ENCODE data around the gene AVEN. TPM values are rescaled to one million over a fixed set of nuclear protein-coding genes. Genes with fewer than 3 reads are reported as not detected.

AVEN gene
- total and polyA plus RNA-seq, 2 of the 13 experiments (the other 11 are each of a cell fraction or from before 2014, with no cell fraction given) = 4.4 to 17.5 TPM

GRCh38 chr15:33857726-33858125, 181.3 kb downstream of the AVEN start:
- BruUV-seq (replicated peaks) = no TSS peak
- Histone ChIP-seq H2AFZ (ENCODE audit: low read length) (no peak overlapping the region), H3K79me2 (ENCODE audit: insufficient read depth, low read length) (no peaks in the 10 kb centered on the region), H3K27me3 (ENCODE audit: control insufficient read depth in 1 of 2, insufficient read depth in 2 of 2, low read length in 2 of 2) (no peaks in the 10 kb centered on the region), H3K9ac (ENCODE audit: insufficient read depth, low read depth, low read length) (no peak overlapping the region), H4K20me1 (ENCODE audit: insufficient read depth, low read length) (no peaks in the 10 kb centered on the region), H3K4me2 (ENCODE audit: low read depth, low read length) (no peak overlapping the region), H3K36me3 (replicated peaks in 1 of 2; ENCODE audit: control insufficient read depth in 1 of 2, insufficient read depth in 2 of 2, low read length in 2 of 2) (no peaks in the 10 kb centered on the region), H3K4me1 (ENCODE audit: insufficient read depth, low read length) (no peaks in the 10 kb centered on the region), H3K9me3 (ENCODE audit: low read length) (no peaks in the 10 kb centered on the region), H3K27ac (ENCODE audit: extremely low read length, insufficient read depth, low read length) (no peak overlapping the region), H3K4me3 (replicated peaks in 1 of 3; ENCODE audit: insufficient read depth in 1 of 3, low read depth in 2 of 3, low read length in 3 of 3) (no peak overlapping the region)
- in situ Hi-C loops (cut with HindIII; ENCODE audit: extremely low pct_ligation_motif_present, low pct_unique_long_range_greater_than_20kb) = no loop called here
- FAIRE-seq (no peak), ATAC-seq (no peak), DNase-seq (ENCODE audit: low spot score) (no peak)
- ChIA-PET POLR2A (no interaction called here), CTCF (ENCODE audit: low intra/inter-chr PET ratio, low total read pairs) (no interaction called here)
- intact Hi-C loops (cut with micrococcal nuclease; ENCODE audit: unreplicated experiment) = no loop called here
- TF ChIP-seq MXD1 (CRISPR knock-in tag; IDR thresholded peaks at IDR 0.05) = no peak
- TF ChIP-seq TAF1 (CRISPR knock-in tag; IDR thresholded peaks at IDR 0.05) = no peak
- no peak for TF ChIP-seq ZNF550 (CRISPR knock-in tag; IDR thresholded peaks at IDR 0.05; ENCODE audit: borderline replicate concordance)
- TF ChIP-seq ASH2L (IDR thresholded peaks at IDR 0.05; ENCODE audit: insufficient read length, low read depth, low read length) = no peak
- no peak for TF ChIP-seq NR2F6 (IDR thresholded peaks at IDR 0.05)
- TF ChIP-seq NR2F6 (CRISPR knock-in tag; IDR thresholded peaks at IDR 0.05) = no peak
- no peak for TF ChIP-seq HCFC1 (IDR thresholded peaks at IDR 0.05; ENCODE audit: low read depth, low read length)
- no peak for TF ChIP-seq ZNF691 (CRISPR knock-in tag; IDR thresholded peaks at IDR 0.05; ENCODE audit: borderline replicate concordance, low read depth)
- no peak for TF ChIP-seq TP53 (CRISPR knock-in tag; conservative IDR thresholded peaks at IDR 0.05)
- no peak for TF ChIP-seq RNF2 (conservative IDR thresholded peaks at IDR 0.05; ENCODE audit: low read depth)
- 97% methylated on average over 13 of the region's 13 CpGs for WGBS (ENCODE audit: low lambda C conversion rate)

Measured in HepG2 (cell line).